AG04450 (cell line): ENCODE data around the gene SLC39A8. TPM values are rescaled to one million over a fixed set of nuclear protein-coding genes. Genes with fewer than 3 reads are reported as not detected.

Experiments
- CTCF ChIA-PET: fragments of 300-600, 350-600 bp; formaldehyde crosslinking; extraction: SDS; loops from one replicate; lab custom pipeline; 2022; ENCODE audit warnings: antibody characterized with exemption, inconsistent platforms; lab: Charles Lee
- POLR2A ChIA-PET: fragments of 350-600 bp; formaldehyde crosslinking; extraction: SDS; loops from one replicate; lab custom pipeline; 2021; ENCODE audit warnings: antibody characterized with exemption, inconsistent platforms; lab: Yijun Ruan, JAX
- DNase-seq: peaks from one replicate; pipeline ENCODE4 v3.0.0-alpha.2; 2011; ENCODE audit warnings: low read depth, low spot score
- H3K27ac ChIP-seq: one replicate; pipeline ENCODE4 v1.5.1; 2012; ENCODE audit warnings: low read depth, low read length, control low read depth
- H3K27me3 ChIP-seq: one replicate; pipeline ENCODE4 v1.6.0; 2012; ENCODE audit warnings: low read length; ENCODE audit not compliant: control insufficient read depth, insufficient read depth
- H3K4me3 ChIP-seq: 2 replicates; pipeline ENCODE4 v1.5.1; 2011; ENCODE audit warnings: mild to moderate bottlenecking, low read depth, low read length, control low read depth
- H3K9me3 ChIP-seq: 2 replicates; pipeline ENCODE4 v1.5.1; 2012; ENCODE audit warnings: low read length; ENCODE audit not compliant: control insufficient read depth, insufficient read depth
- polyA plus RNA-seq: library from polyadenylated mRNA; depleted of rRNA; stranded (reverse); fragments of >200 nt; gene quantifications from 2 replicates; pipeline ENCODE4 v1.2.3, GENCODE V29; 2011
- TF ChIP-seq, protein P1 (sequence below): IDR thresholded peaks from 2 replicates; pipeline ENCODE4 v1.5.1; 2011; ENCODE audit warnings: low read depth, low read length, control low read depth, inconsistent platforms

The SLC39A8 gene
- polyA plus RNA-seq, 1 experiment, result 0.11 TPM

- Histone ChIP-seq H3K4me3 (no peak overlapping the region), H3K27ac (no peak overlapping the region), H3K9me3 (no peaks in the 10 kb centered on the region), H3K27me3 (no peaks in the 10 kb centered on the region)
- DNase-seq, result no peak
- ChIA-PET POLR2A (no interaction called here), CTCF (no interaction called here)
- TF ChIP-seq, protein P1, sequence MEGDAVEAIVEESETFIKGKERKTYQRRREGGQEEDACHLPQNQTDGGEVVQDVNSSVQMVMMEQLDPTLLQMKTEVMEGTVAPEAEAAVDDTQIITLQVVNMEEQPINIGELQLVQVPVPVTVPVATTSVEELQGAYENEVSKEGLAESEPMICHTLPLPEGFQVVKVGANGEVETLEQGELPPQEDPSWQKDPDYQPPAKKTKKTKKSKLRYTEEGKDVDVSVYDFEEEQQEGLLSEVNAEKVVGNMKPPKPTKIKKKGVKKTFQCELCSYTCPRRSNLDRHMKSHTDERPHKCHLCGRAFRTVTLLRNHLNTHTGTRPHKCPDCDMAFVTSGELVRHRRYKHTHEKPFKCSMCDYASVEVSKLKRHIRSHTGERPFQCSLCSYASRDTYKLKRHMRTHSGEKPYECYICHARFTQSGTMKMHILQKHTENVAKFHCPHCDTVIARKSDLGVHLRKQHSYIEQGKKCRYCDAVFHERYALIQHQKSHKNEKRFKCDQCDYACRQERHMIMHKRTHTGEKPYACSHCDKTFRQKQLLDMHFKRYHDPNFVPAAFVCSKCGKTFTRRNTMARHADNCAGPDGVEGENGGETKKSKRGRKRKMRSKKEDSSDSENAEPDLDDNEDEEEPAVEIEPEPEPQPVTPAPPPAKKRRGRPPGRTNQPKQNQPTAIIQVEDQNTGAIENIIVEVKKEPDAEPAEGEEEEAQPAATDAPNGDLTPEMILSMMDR, result no peak
Measured at GRCh38 chr4:102316585-102316984, 28.7 kb downstream of the SLC39A8 start.

GRCh38 chr4:102315532-102315931 lies 29.8 kb downstream of the SLC39A8 start:
- Histone ChIP-seq H3K27me3 (no peaks in the 10 kb centered on the region), H3K9me3 (no peaks in the 10 kb centered on the region), H3K4me3 (no peak overlapping the region), H3K27ac (no peak overlapping the region)
- DNase-seq, result no peak
- CTCF ChIA-PET, result no interaction called here
- TF ChIP-seq, protein P1, result no peak
- POLR2A ChIA-PET, result no interaction called here

DNA sequence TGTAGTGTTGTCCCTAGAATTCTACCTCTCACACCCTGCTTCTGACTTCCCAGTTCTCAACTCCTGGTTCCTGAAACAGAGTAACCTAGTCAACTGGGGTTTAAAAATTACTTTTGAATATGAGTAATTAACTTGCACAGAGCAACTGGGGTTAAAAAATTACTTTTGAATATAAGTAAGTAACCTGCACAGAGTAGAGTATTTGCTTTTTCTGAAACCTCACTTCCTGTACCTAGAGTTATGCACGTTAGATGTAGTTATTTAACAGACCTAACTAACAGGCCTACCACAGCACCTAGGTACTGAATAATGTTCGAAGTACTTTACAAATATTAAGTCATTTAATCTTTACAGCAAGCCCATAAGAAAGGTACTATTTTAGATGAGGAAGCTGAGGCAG lies 32.9 kb downstream of the SLC39A8 start:
- CTCF ChIA-PET, result no interaction called here
- no peaks in the 10 kb centered on the region for H3K9me3 ChIP-seq
- no peaks in the 10 kb centered on the region for H3K27me3 ChIP-seq
- no peak overlapping the region for H3K4me3 ChIP-seq
- TF ChIP-seq, protein P1, result no peak
- POLR2A ChIA-PET, result no interaction called here
- H3K27ac ChIP-seq, result no peak overlapping the region
- DNase-seq, result no peak

- Histone ChIP-seq H3K9me3 (no peaks in the 10 kb centered on the region), H3K27ac (no peak overlapping the region), H3K27me3 (no peaks in the 10 kb centered on the region), H3K4me3 (no peak overlapping the region)
- ChIA-PET CTCF (no interaction called here), POLR2A (no interaction called here)
- no peak for DNase-seq
- TF ChIP-seq, protein P1, result no peak
Measured at GRCh38 chr4:102311912-102312311, 33.4 kb downstream of the SLC39A8 start.

- H3K9me3 ChIP-seq, result no peaks in the 10 kb centered on the region
- no peak overlapping the region for H3K4me3 ChIP-seq
- ChIA-PET CTCF (no interaction called here), POLR2A (no interaction called here)
- H3K27me3 ChIP-seq, result no peaks in the 10 kb centered on the region
- TF ChIP-seq, protein P1, result no peak
- DNase-seq, result no peak
- no peak overlapping the region for H3K27ac ChIP-seq
Measured at GRCh38 chr4:102311407-102311806, 33.9 kb downstream of the SLC39A8 start.
